DMS114 treated with DMSO at 0.1 percent for 48 hours (cell line): ENCODE results near the gene HMGN5.

Source experiments
- DNase-seq: peaks from one replicate; lab custom pipeline; 2025; ENCODE audit not compliant: unreplicated experiment; lab: John Stamatoyannopoulos, UW

Gene HMGN5, protein sequence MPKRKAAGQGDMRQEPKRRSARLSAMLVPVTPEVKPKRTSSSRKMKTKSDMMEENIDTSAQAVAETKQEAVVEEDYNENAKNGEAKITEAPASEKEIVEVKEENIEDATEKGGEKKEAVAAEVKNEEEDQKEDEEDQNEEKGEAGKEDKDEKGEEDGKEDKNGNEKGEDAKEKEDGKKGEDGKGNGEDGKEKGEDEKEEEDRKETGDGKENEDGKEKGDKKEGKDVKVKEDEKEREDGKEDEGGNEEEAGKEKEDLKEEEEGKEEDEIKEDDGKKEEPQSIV

DNA sequence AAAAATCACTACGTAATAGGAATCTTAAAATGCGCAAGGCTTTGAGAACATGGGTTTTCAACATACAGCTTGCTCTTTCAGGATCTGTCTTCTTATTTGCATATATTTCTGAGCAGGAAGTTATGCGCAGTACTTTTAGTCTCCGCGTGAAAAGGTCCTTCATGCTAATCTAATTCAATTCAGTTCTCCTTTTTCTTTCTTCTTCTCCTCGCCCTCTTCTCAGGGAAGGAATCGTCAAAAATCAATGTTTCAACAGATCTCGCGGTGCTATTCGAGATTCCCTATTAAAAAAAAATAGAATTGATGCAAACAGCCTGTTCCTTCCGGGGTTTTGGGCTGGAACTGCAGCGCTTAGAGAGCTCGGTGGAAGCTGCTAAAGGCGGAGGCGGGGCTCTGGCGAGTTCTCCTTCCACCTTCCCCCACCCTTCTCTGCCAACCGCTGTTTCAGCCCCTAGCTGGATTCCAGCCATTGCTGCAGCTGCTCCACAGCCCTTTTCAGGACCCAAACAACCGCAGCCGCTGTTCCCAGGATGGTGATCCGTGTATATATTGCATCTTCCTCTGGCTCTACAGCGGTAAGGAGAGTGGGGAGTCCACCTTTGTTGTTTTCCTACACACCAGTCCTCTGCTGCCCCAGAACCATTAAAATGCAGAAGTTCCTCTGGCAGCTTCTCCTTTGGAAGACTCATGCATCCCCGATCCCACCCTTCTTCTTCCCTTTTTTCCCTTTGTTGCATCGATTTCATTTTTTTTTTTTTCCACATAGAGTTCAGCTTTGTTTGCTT, at the start of gene HMGN5, which contains the start of gene SH3BGRL:
Gene HMGN5 (minus strand): TSS at position 243 of the 785 bp plus-strand sequence. CDS start 80,364 bp downstream, outside the sequence.
Gene SH3BGRL (plus strand): TSS at position 432 of the 785 bp plus-strand sequence. CDS start 99 bp downstream, at position 531.
- DNase-seq: peak; percentile 26

DNA sequence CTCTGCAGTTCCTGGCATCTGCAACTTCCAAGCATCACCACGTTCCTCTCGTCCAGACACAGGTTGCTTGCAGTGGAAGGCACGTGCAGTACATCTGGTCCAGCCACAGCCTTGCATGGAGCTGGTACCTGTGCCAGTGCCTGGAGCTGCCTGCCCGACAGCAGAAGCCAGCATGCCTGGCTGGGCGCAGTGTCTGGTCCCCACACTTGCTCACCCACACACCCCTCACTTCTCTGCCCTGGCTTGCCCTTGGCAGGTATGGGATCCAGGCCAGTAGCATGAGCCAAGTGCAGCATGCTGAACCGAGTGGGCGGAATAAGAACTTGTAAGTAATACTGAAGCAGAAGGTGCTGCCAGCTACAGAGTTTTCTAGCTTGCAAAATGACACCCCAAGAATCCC, 40.0 kb upstream of the HMGN5 start:
- DNase-seq: no peak

DNA sequence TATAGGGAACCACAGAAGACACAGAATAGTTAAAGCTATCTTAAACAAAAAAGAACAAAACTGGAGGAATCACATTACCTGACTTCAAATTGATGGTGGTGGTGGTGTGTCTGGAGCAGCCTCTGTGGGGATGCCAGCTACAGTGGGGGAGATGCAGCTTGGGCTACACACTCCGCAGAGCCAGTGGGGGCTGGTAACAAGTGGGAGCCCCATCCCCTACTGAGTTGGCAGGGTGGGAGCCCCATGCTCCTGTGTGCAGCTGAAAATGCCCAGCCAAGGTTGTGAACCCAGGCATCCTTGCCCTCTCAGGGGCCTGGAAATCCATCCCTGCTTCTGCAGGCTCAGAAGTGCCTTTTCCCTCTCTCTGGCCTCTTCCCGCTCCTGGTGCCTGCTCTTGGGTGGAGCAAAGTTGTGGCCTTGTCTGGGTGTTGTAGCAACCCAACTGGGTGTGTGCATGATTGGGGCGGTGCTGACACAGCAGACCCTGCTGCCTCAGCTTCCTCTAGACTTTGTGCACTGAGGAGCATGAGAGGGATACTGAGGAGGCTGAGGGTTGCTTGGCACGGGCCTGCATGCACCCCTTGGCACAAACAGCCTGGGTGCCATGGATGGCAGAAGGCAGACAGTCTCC, 39.1 kb upstream of the HMGN5 start:
- DNase-seq: no peak

- DNase-seq: no peak
Observed at GRCh38 chrX:81238166-81238565, 36.5 kb upstream of the HMGN5 start.

DNA sequence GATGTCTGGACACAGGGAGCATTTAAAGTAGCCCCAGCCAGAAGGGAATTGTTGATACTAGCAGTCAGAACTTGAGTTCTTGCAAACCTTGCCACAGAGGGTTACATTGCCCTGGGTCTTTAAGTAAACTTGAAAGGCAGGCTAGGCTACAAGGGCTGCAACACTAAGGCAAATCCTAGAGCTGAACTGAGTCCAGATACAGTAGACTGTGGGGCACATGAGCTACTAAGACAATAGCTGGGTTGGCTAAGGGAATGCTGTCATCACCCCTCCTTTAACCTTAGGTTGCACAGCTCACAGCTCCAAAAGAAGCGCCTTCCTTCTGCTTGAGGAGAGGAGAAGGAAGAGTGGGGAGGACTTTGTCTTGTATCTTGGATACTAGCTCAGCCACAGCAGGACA, 35.8 kb upstream of the HMGN5 start:
- DNase-seq: no peak

GRCh38 chrX:81232218-81232617, 30.5 kb upstream of the HMGN5 start:
- no peak for DNase-seq

- no peak for DNase-seq
Observed at GRCh38 chrX:81231476-81231875, 29.8 kb upstream of the HMGN5 start.

- DNase-seq: no peak
Observed at GRCh38 chrX:81229901-81230300, 28.2 kb upstream of the HMGN5 start.

DNA sequence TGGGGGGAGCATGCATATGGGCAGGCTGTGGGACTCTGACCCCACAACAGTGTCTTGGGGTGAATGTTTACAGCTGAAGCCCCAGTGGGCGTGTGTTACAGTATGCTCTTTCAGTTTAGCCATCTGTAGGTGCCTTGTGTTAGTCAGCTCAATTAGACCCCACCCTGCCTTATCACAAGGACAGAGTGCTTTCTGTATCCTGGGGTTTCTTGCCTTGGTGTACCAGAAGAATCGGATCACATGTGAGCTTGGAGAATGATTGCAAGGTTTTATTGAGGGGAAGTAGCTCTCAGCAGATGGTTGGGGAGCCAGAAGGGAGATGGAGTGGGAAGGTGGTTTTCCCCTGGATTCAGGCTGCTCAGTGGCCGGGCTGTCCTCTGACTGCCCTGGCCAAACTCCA, 27.5 kb upstream of the HMGN5 start:
- DNase-seq: no peak

GRCh38 chrX:81215685-81216084, 14.0 kb upstream of the HMGN5 start:
- DNase-seq: no peak

DNA sequence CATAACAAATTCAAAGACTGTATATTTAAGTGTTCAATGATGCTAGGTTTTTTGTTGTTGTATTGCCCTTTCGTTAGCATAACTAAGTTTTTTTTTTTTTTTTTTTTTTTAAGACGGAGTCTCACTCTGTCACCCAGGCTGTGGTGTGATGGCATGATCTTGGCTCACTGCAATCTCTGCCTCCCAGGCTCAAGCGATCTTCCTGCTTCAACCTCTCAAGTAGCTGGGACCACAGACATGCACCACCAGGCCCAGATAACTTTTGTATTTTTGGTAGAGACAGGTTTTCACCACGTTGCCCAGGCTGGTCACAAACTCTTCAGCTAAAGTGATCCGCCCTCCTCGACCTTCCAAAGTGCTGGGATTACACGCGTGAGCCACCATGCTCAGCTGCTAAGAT, 7.2 kb upstream of the HMGN5 start:
- no peak for DNase-seq

GRCh38 chrX:81206476-81206875, 4.8 kb upstream of the HMGN5 start:
- no peak for DNase-seq

GRCh38 chrX:81205551-81205950, 3.8 kb upstream of the HMGN5 start:
- DNase-seq: no peak

DNA sequence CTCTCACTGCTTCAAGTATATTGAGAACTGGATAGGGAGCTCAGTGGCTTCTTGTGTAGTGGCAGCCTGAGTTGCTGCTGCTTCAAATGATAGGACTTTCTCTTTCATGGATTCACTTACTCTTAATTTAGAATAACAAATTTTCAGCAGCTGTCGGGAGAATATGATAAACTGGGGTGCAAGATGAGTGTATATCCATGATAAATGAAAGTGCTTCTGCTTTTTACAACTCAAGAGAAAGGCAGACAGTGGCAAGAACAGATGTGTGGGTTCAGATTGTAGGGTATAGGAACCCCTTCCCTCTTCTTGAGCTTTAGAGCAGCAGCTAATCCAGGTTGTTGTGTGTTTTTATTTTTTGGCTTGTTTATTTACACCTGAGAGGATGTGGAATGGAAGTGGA, 1.2 kb upstream of the HMGN5 start:
- no peak for DNase-seq

DNA sequence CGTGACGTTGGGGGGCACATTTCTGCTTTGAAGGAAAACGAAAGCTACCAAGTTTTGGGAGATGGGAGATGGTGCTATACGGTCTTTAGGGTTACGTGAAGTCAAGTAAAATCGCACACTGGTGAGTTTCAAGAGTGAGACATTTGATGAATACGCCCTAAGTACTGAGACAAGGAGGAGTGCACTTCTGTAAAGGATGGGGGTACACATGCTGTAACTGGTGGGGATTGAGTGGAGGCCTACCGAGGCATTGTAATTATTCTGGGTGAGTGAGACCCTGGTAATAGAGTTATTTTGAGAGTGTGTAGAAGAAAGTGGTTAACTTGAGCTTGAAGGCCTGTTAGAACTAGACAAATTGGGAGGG, 725 bp upstream of the HMGN5 start:
- no peak for DNase-seq

DNA sequence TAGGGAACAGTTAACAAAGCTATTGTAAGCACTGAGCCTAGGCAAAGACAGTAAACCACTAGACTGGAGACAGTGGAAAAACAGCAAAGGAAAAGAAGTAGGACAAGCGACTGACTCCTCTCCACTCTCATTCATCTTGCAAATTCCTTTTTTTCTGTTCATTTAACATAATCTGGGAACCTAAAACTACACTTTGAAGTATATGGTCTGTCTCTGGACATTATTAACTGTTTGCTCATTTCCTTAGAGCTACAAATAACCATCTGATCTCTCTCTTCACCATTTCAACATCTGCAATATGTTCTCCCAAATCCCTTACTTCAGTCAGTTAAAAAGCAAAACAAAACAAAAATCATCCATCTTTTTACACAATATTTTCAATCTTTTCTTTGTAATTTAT, 642 bp downstream of the HMGN5 start:
- no peak for DNase-seq

- no peak for DNase-seq
Observed at GRCh38 chrX:81195712-81196111, 6.0 kb downstream of the HMGN5 start.

DNA sequence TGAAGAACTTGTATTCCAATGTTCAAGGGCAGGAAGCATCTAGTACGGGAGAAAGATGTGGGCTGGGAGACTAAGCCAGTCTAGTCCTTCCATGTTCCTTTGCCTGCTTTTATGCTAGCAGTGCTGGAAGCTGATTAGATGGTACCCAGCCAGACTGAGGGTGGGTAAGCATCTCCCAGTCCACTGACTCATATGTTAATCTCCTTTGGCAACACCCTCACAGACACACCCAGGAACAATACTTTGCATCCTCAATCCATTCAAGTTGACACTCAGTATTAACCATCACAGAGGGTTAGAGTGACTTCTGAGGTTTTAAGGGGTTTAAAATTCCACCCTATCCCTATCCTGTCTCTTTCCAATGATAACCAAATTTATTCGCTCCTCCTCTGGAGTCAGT, 6.5 kb downstream of the HMGN5 start:
- no peak for DNase-seq

DNA sequence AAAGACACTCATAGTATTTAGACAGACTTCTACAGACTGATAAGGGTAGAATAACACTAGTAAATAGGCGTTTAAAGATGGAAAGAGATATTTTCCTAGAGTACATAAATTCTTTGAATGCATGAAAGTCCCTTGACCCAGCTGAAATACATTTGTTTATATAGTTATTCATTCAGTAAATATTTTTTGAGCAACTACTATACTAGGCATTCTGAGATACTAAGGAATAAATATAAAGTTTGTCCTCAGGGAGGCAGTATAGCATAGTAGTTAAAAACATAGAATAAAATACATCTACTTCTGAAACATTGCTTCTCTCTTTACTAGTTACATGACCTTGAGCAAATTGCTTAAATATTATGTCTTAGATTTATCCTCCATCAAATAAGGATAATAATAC, 27.4 kb downstream of the HMGN5 start:
- peak; percentile 21 for DNase-seq

DNA sequence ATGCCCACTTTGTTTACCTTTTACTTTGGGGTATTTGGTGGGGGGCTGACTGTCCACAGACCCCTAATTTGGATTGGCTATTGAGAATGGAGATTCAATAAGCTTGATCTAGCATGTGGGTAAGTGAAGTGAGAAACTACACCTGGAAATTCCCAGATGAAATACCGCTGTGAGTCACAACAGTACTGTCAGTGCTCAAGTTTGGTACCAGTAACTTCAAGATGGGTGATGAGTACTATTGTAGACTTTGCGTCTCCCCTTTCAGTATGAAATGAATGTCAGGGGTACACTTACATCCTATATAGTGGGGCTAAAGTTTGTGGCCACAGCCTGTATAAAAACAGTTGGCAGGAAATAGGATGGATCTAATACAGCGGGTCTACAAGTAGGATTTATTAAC, 33.3 kb downstream of the HMGN5 start:
- no peak for DNase-seq

- DNase-seq: peak; percentile 56
Observed at GRCh38 chrX:81121513-81122363, 80.0 kb downstream of the HMGN5 start.
